ENCODE results near the gene MYO16.

The MYO16 gene

GRCh38 chr13:109227344-109227940 is 598.0 kb downstream of the MYO16 start:
- no peaks in the 10 kb centered on the region for H3K27me3 ChIP-seq (ENCODE audit: insufficient read depth, poor library complexity, severe bottlenecking)
- ATAC-seq (ENCODE audit: low read depth) = no peak
- H3K4me1 ChIP-seq (ENCODE audit: insufficient read depth, poor library complexity, severe bottlenecking) = no peaks in the 10 kb centered on the region
- H3K36me3 ChIP-seq (ENCODE audit: low read depth) = 0 out of 2 replicates have a peak, but pooled peaks cover 7% of the 10 kb centered on the region
- no peaks in the 10 kb centered on the region for H3K9me3 ChIP-seq (ENCODE audit: severe bottlenecking)
- TF ChIP-seq CTCF (IDR thresholded peaks at IDR 0.05; ENCODE audit: poor library complexity, severe bottlenecking) = no peak
- no peak overlapping the region for H3K27ac ChIP-seq (ENCODE audit: poor library complexity, severe bottlenecking)
- DNase-seq (ENCODE audit: low spot score) = no peak
- no peak overlapping the region for H3K4me3 ChIP-seq (ENCODE audit: severe bottlenecking)

DNA sequence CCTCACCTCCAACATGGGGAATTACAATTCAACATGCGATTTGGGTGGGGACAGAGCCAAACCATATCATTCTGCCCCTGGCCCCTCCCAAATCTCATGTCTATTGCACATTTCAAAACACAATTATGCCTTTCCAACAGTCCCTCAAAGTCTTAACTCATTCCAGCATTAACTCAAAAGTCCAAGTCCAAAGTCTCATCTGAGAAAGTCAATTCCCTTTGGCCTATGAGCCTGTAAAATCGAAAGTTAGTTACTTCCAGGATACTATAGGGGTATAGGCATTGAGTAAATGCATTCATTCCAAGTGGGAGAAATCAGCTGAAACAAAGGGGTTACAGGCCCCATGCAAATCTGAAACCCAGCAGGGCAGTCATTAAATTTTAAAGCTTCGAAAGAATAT is 598.8 kb downstream of the MYO16 start:
- Histone ChIP-seq H3K4me3 (ENCODE audit: severe bottlenecking) (no peak overlapping the region), H3K27ac (ENCODE audit: poor library complexity, severe bottlenecking) (no peak overlapping the region), H3K27me3 (ENCODE audit: insufficient read depth, poor library complexity, severe bottlenecking) (no peaks in the 10 kb centered on the region), H3K36me3 (ENCODE audit: low read depth) (0 out of 2 replicates have a peak, but pooled peaks cover 7% of the 10 kb centered on the region), H3K9me3 (ENCODE audit: severe bottlenecking) (no peaks in the 10 kb centered on the region), H3K4me1 (ENCODE audit: insufficient read depth, poor library complexity, severe bottlenecking) (no peaks in the 10 kb centered on the region)
- DNase-seq (ENCODE audit: low spot score) (no peak), ATAC-seq (ENCODE audit: low read depth) (no peak)
- no peak for TF ChIP-seq CTCF (IDR thresholded peaks at IDR 0.05; ENCODE audit: poor library complexity, severe bottlenecking)

DNA sequence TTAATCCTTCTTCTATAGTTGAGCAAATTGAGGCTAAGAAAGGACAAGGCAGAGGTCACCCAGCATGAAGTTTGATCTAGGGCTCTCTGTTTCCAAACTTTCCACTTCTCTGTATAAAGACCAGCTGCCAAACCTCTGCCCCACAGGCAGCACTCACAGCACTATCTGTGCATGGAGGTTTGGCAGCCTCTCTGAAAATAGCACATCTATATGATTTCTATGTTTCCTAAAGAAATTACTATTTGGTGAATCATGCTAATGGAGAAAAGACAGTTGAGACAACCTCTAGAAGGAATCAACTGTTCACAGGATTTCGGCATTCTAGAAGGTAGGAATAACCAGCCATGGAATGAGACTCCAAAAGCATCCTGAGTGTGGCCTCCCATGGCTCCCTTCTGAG is 602.5 kb downstream of the MYO16 start:
- no peak for TF ChIP-seq CTCF (IDR thresholded peaks at IDR 0.05; ENCODE audit: poor library complexity, severe bottlenecking)
- Histone ChIP-seq H3K4me3 (ENCODE audit: severe bottlenecking) (no peak overlapping the region), H3K4me1 (ENCODE audit: insufficient read depth, poor library complexity, severe bottlenecking) (peaks cover 9% of the 10 kb centered on the region), H3K27ac (ENCODE audit: poor library complexity, severe bottlenecking) (no peak overlapping the region), H3K9me3 (ENCODE audit: severe bottlenecking) (no peaks in the 10 kb centered on the region), H3K27me3 (ENCODE audit: insufficient read depth, poor library complexity, severe bottlenecking) (no peaks in the 10 kb centered on the region), H3K36me3 (ENCODE audit: low read depth) (peaks cover 14% of the 10 kb centered on the region)
- ATAC-seq (ENCODE audit: low read depth) = no peak; the same call in 2 of the 3 replicates
- DNase-seq (ENCODE audit: low spot score) = no peak

- Histone ChIP-seq H3K9me3 (ENCODE audit: severe bottlenecking) (no peaks in the 10 kb centered on the region), H3K4me1 (ENCODE audit: insufficient read depth, poor library complexity, severe bottlenecking) (peaks cover 9% of the 10 kb centered on the region), H3K4me3 (ENCODE audit: severe bottlenecking) (no peak overlapping the region), H3K27ac (ENCODE audit: poor library complexity, severe bottlenecking) (no peak overlapping the region), H3K36me3 (ENCODE audit: low read depth) (peaks cover 12% of the 10 kb centered on the region), H3K27me3 (ENCODE audit: insufficient read depth, poor library complexity, severe bottlenecking) (no peaks in the 10 kb centered on the region)
- no peak for DNase-seq (ENCODE audit: low spot score)
- ATAC-seq (ENCODE audit: low read depth) = no peak
- no peak for TF ChIP-seq CTCF (IDR thresholded peaks at IDR 0.05; ENCODE audit: poor library complexity, severe bottlenecking)
Observed at GRCh38 chr13:109233293-109233692, 603.9 kb downstream of the MYO16 start.

- Histone ChIP-seq H3K36me3 (ENCODE audit: low read depth) (peaks cover 12% of the 10 kb centered on the region), H3K4me1 (ENCODE audit: insufficient read depth, poor library complexity, severe bottlenecking) (peaks cover 9% of the 10 kb centered on the region), H3K27me3 (ENCODE audit: insufficient read depth, poor library complexity, severe bottlenecking) (no peaks in the 10 kb centered on the region), H3K27ac (ENCODE audit: poor library complexity, severe bottlenecking) (peak overlapping the region; percentile 49), H3K4me3 (ENCODE audit: severe bottlenecking) (no peak overlapping the region), H3K9me3 (ENCODE audit: severe bottlenecking) (no peaks in the 10 kb centered on the region)
- TF ChIP-seq CTCF (IDR thresholded peaks at IDR 0.05; ENCODE audit: poor library complexity, severe bottlenecking) = no peak
- no peak for DNase-seq (ENCODE audit: low spot score)
- peak; percentile 84 for ATAC-seq (ENCODE audit: low read depth)
Observed at GRCh38 chr13:109235901-109236300, 606.5 kb downstream of the MYO16 start.
